K562 (cell line): ENCODE measurements around the gene MAPK8IP2. TPM values are rescaled to one million over a fixed set of nuclear protein-coding genes. Genes with fewer than 3 reads are reported as not detected.
A peak's percentile ranks its signal among the peaks of the same experiment; 100 is the strongest.

Source experiments
- ATAC-seq: fragments of 200-7000 bp; cut with Tn5 transposase; 3 replicates; pipeline ENCODE4 v1.9.1; 2020; ENCODE audit warnings: moderate library complexity
- BruUV-seq: library from RNA; stranded (reverse); fragments of 400-500 nt; replicated peaks from 2 replicates; lab custom pipeline; 2021; lab: Mats Ljungman, UMichigan
- CTCF ChIA-PET: fragments of 300-600 bp; formaldehyde crosslinking; extraction: SDS; loops from one replicate; lab custom pipeline; 2021; ENCODE audit warnings: low intra/inter-chr PET ratio; lab: Yijun Ruan, JAX
- POLR2A ChIA-PET: fragments of 300-600, 350-650 bp; sonication (Branson Sonifier 250); formaldehyde crosslinking; extraction: SDS; loops from one replicate; lab custom pipeline; 2021; ENCODE audit warnings: antibody characterized with exemption, inconsistent platforms; lab: Yijun Ruan, JAX
- DNase-seq, 4 experiments: peaks; one replicate each; pipeline versions ENCODE4 v3.0.0 to v3.0.0-alpha.2; 2011 to 2018; ENCODE audit warnings: low spot score in 3 of 4, mixed read lengths in 3 of 4; ENCODE audit errors: extremely low read depth in 1 of 4
- FAIRE-seq: peaks from 2 replicates; lab custom pipeline; 2011; peaks lifted over from hg19 to GRCh38; lab: Jason Lieb, UNC
- H2AFZ ChIP-seq: 2 replicates; pipeline ENCODE4 v1.6.0; 2011; ENCODE audit warnings: low read depth, low read length, control low read depth, inconsistent platforms
- H3K27ac ChIP-seq: fragments of 200-600 bp; 3 replicates; pipeline ENCODE4 v1.8.0; 2011; ENCODE audit warnings: low read depth, mild to moderate bottlenecking, control low read depth, inconsistent platforms, low read length, moderate library complexity, mixed read lengths; ENCODE audit errors: extremely low read depth
- H3K27me3 ChIP-seq, 2 experiments: fragments of 300-600 bp in 1 of 2; 2 replicates in 1 of 2; 3 replicates in 1 of 2; pipeline versions ENCODE4 v1.6.0 to v1.8.0; 2011; ENCODE audit warnings: inconsistent platforms in 2 of 2, low read length in 2 of 2, mild to moderate bottlenecking in 1 of 2, mixed read lengths in 1 of 2, moderate library complexity in 1 of 2; ENCODE audit not compliant: control insufficient read depth in 2 of 2, insufficient read depth in 2 of 2
- H3K36me3 ChIP-seq: fragments of 300-600 bp; 3 replicates; pipeline ENCODE4 v1.8.0; 2011; ENCODE audit warnings: mild to moderate bottlenecking, low read length, inconsistent platforms; ENCODE audit not compliant: control insufficient read depth, insufficient read depth
- H3K4me1 ChIP-seq, 2 experiments: fragments of 200-600 bp in 1 of 2; replicated peaks in 1 of 2; 2 replicates in 1 of 2; 3 replicates in 1 of 2; pipeline versions ENCODE4 v1.5.1 to v1.8.0; 2011; ENCODE audit warnings: inconsistent platforms in 2 of 2, low read length in 2 of 2, mild to moderate bottlenecking in 1 of 2, mixed read lengths in 1 of 2, moderate library complexity in 1 of 2; ENCODE audit not compliant: control insufficient read depth in 2 of 2, insufficient read depth in 2 of 2
- H3K4me2 ChIP-seq: 2 replicates; pipeline ENCODE4 v1.6.1; 2011; ENCODE audit warnings: low read length, control low read depth, inconsistent platforms, mixed read lengths; ENCODE audit not compliant: insufficient read depth
- H3K4me3 ChIP-seq: fragments of 200-600 bp; sonication (generic), shearing (Covaris generic); 2 replicates; pipeline ENCODE4 v1.5.1; 2016; ENCODE audit warnings: control low read depth, inconsistent platforms
- H3K79me2 ChIP-seq: fragments of 200-600 bp; 3 replicates; pipeline ENCODE4 v1.8.0; 2011; ENCODE audit warnings: low read length, inconsistent platforms; ENCODE audit not compliant: control insufficient read depth, insufficient read depth
- H3K9ac ChIP-seq, 2 experiments: 2 replicates each; pipeline versions ENCODE4 v1.6.0 to v1.6.1; 2011; ENCODE audit warnings: low read depth in 2 of 2, low read length in 2 of 2, control low read depth in 1 of 2, inconsistent platforms in 1 of 2, mild to moderate bottlenecking in 1 of 2, mixed read lengths in 1 of 2; ENCODE audit not compliant: insufficient read depth in 1 of 2
- H3K9me1 ChIP-seq: one replicate; pipeline ENCODE4 v1.6.0; 2011; ENCODE audit warnings: inconsistent platforms, mild to moderate bottlenecking, low read length, moderate library complexity; ENCODE audit not compliant: control insufficient read depth, insufficient read depth
- H3K9me3 ChIP-seq: replicated peaks from 2 replicates; pipeline ENCODE4 v1.5.1; 2011; ENCODE audit warnings: low read depth, low read length, inconsistent platforms; ENCODE audit not compliant: control insufficient read depth, insufficient read depth
- H4K20me1 ChIP-seq: replicated peaks from 2 replicates; pipeline ENCODE4 v1.6.1; 2011; ENCODE audit warnings: low read length, inconsistent platforms, mixed read lengths; ENCODE audit not compliant: control insufficient read depth, insufficient read depth
- ADNP ChIP-seq: fragments of 200-800 bp; sonication (Bioruptor generic); IDR thresholded peaks from 2 replicates; pipeline ENCODE4 v1.6.1; 2016; ENCODE audit warnings: missing genetic modification characterization, missing compliant biosample characterization
- CBFA2T2 ChIP-seq: fragments of 450-650 bp; conservative IDR thresholded peaks from 2 replicates; pipeline ENCODE4 v1.6.1; 2017; ENCODE audit warnings: mild to moderate bottlenecking
- ELF4 ChIP-seq: fragments of 450-650 bp; formaldehyde crosslinking; IDR thresholded peaks from 2 replicates; pipeline ENCODE4 v1.4.0; 2022; ENCODE audit warnings: missing genetic modification characterization
- MCM3 ChIP-seq: fragments of 450-650 bp; IDR thresholded peaks from 2 replicates; pipeline ENCODE4 v1.6.1; 2016
- TSC22D4 ChIP-seq: fragments of 450-650 bp; IDR thresholded peaks from 2 replicates; pipeline ENCODE4 v1.6.1; 2016; ENCODE audit warnings: missing genetic modification characterization, missing biosample characterization, control low read depth
- ZNF41 ChIP-seq: fragments of 250-450 bp; sonication (Bioruptor Pico); conservative IDR thresholded peaks from 2 replicates; pipeline ENCODE4 v1.4.0; 2020; ENCODE audit warnings: mild to moderate bottlenecking
- ZNF79 ChIP-seq: fragments of 250-450 bp; sonication (Bioruptor Pico); IDR thresholded peaks from 2 replicates; pipeline ENCODE4 v1.4.0; 2020; ENCODE audit warnings: low read depth, mild to moderate bottlenecking, moderate library complexity
- WGBS: fragments of 100-300 bp; shearing (Covaris generic); methylation state at CpG from one replicate; pipeline ENCODE4 v1.1.6; 2016; ENCODE audit warnings: low coverage, mixed read lengths; ENCODE audit not compliant: insufficient coverage; ENCODE audit errors: missing lambda C conversion rate; 5-methylcytosine and 5-hydroxymethylcytosine counted together
- in situ Hi-C: fragments of 300-500 bp; cut with MboI; formaldehyde crosslinking; loops from 4 replicates; pipeline ENCODE4 v1.15.0; 2018; ENCODE audit warnings: inconsistent platforms, mixed read lengths
- intact Hi-C: fragments of 100-400 bp; cut with micrococcal nuclease; formaldehyde crosslinking; loops from 2 replicates; pipeline ENCODE4 v1.14.2; 2022
- polyA plus RNA-seq, 8 experiments: library from polyadenylated mRNA; depleted of rRNA in 4 of 8; stranded (reverse) in 5 of 8; unstranded in 3 of 8; fragments of >200 nt; fragmentation: Nextera tagmentation in 2 of 8; fragmentation: Illumina TruSeq in 1 of 8; extraction: Ambion mirVana in 2 of 8; extraction: Trizol in 1 of 8; gene quantifications; 2 replicates each; pipeline versions ENCODE4 v1.2.1 to v1.2.3, GENCODE V29; 2011 to 2014; ENCODE audit warnings: inconsistent platforms in 1 of 8, missing spikeins in 1 of 8
- total RNA-seq, 7 experiments: library from RNA; depleted of rRNA in 6 of 7; stranded (reverse); fragments of >200 nt in 6 of 7; fragmentation: Illumina TruSeq in 2 of 7; extraction: Trizol in 2 of 7; gene quantifications; 2 replicates each; pipeline versions ENCODE4 v1.2.1 to v1.2.3, GENCODE V29; 2011 to 2021; ENCODE audit warnings: low replicate concordance in 1 of 7
- TF ChIP-seq, protein P1 (sequence below): sonication (generic); formaldehyde crosslinking; IDR thresholded peaks from 2 replicates; pipeline ENCODE4 v1.8.0; 2022; ENCODE audit warnings: missing genetic modification reagents, mild to moderate bottlenecking, borderline replicate concordance
- TF ChIP-seq, protein P2 (sequence below): fragments of 450-650 bp; IDR thresholded peaks from 2 replicates; pipeline ENCODE4 v1.6.1; 2016; ENCODE audit warnings: mild to moderate bottlenecking, moderate library complexity

The MAPK8IP2 gene
- total and polyA plus RNA-seq, 9 of the 15 experiments (the other 6 are each of a cell fraction or from before 2014, with no cell fraction given): 0.01 to 0.47 (median 0.07) TPM; not detected in 2

DNA sequence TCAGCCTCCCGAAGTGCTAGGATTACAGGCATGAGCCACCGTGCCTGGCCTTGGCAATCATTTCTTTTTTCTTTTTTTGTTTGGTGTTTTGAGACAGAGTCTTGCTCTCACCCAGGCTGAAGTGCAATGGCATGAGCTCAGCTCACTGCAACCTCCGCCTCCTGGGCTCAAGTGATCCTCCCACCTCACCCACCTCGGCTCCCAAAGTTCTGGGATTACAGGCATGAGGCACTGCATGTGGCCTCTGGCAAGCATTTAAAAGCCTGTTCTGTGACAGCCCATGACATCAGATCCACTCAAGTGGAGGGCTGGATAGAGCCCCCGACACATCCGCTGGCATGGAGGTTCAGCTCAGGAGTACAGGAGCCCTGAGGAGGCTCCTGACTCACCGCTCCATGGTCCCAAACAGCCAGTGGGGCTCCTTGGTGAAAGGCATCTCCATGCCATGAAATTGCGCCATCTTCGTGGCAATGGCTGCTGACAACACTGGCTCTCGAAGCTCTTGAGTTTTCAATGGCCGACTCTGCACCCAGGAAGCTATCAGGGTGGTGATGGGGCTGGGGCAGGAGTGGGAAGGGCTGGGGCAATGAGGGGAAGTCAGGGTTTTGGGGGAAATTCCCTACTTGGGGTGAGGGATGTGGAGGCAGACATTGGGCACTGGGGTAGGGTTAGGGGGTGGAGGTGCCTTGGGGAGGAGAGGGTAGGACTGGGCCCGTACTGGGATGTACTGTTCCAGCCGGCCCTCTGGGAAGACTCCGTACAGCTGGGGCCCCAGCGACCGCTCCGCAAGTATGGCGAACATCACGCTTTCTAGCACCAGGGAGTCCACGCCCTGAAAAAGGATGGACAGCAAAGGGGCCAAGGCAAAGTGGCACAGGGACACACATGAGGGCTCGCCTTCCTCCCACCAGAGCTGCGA is 19.3 kb upstream of the MAPK8IP2 start:
- FAIRE-seq (no peak), ATAC-seq (no peak), DNase-seq (no peak)
- H4K20me1 ChIP-seq: no peaks in the 10 kb centered on the region
- WGBS: 93% methylated on average over 13 of the region's 22 CpGs
- H3K9ac ChIP-seq: peak overlapping the region; percentile 93 to 97
- no peaks in the 10 kb centered on the region for H3K9me3 ChIP-seq
- peaks cover 14 to 31% of the 10 kb centered on the region in 2 experiments; a peak in 4 of 5 replicates for H3K4me1 ChIP-seq
- no peaks in the 10 kb centered on the region; the same call in 2 of the 3 replicates for H3K36me3 ChIP-seq
- no peaks in the 10 kb centered on the region for H3K27me3 ChIP-seq
- CTCF ChIA-PET: no interaction called here
- in situ Hi-C loops (no loop called here), intact Hi-C loops (no loop called here)
- peaks cover 6% of the 10 kb centered on the region; the same call in 2 of the 3 replicates for H3K79me2 ChIP-seq
- BruUV-seq: TSS peak; percentile 72
- H3K4me3 ChIP-seq: peak overlapping the region; percentile 77
- H3K4me2 ChIP-seq: peak overlapping the region; percentile 84
- POLR2A ChIA-PET: interaction anchor here (0.6 kb wide), 1 partner anchor 423 kb away, joined by 3 read pairs; no protein-coding TSS in a partner anchor
- H2AFZ ChIP-seq: peak overlapping the region; percentile 92; the same call in 1 of the 2 replicates
- H3K9me1 ChIP-seq: no peaks in the 10 kb centered on the region
- no peak overlapping the region for H3K27ac ChIP-seq
- TF ChIP-seq, protein P1, sequence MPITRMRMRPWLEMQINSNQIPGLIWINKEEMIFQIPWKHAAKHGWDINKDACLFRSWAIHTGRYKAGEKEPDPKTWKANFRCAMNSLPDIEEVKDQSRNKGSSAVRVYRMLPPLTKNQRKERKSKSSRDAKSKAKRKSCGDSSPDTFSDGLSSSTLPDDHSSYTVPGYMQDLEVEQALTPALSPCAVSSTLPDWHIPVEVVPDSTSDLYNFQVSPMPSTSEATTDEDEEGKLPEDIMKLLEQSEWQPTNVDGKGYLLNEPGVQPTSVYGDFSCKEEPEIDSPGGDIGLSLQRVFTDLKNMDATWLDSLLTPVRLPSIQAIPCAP (CRISPR knock-in tag): no peak
- TF ChIP-seq ELF4 (CRISPR knock-in tag): no peak
- TF ChIP-seq, protein P2, sequence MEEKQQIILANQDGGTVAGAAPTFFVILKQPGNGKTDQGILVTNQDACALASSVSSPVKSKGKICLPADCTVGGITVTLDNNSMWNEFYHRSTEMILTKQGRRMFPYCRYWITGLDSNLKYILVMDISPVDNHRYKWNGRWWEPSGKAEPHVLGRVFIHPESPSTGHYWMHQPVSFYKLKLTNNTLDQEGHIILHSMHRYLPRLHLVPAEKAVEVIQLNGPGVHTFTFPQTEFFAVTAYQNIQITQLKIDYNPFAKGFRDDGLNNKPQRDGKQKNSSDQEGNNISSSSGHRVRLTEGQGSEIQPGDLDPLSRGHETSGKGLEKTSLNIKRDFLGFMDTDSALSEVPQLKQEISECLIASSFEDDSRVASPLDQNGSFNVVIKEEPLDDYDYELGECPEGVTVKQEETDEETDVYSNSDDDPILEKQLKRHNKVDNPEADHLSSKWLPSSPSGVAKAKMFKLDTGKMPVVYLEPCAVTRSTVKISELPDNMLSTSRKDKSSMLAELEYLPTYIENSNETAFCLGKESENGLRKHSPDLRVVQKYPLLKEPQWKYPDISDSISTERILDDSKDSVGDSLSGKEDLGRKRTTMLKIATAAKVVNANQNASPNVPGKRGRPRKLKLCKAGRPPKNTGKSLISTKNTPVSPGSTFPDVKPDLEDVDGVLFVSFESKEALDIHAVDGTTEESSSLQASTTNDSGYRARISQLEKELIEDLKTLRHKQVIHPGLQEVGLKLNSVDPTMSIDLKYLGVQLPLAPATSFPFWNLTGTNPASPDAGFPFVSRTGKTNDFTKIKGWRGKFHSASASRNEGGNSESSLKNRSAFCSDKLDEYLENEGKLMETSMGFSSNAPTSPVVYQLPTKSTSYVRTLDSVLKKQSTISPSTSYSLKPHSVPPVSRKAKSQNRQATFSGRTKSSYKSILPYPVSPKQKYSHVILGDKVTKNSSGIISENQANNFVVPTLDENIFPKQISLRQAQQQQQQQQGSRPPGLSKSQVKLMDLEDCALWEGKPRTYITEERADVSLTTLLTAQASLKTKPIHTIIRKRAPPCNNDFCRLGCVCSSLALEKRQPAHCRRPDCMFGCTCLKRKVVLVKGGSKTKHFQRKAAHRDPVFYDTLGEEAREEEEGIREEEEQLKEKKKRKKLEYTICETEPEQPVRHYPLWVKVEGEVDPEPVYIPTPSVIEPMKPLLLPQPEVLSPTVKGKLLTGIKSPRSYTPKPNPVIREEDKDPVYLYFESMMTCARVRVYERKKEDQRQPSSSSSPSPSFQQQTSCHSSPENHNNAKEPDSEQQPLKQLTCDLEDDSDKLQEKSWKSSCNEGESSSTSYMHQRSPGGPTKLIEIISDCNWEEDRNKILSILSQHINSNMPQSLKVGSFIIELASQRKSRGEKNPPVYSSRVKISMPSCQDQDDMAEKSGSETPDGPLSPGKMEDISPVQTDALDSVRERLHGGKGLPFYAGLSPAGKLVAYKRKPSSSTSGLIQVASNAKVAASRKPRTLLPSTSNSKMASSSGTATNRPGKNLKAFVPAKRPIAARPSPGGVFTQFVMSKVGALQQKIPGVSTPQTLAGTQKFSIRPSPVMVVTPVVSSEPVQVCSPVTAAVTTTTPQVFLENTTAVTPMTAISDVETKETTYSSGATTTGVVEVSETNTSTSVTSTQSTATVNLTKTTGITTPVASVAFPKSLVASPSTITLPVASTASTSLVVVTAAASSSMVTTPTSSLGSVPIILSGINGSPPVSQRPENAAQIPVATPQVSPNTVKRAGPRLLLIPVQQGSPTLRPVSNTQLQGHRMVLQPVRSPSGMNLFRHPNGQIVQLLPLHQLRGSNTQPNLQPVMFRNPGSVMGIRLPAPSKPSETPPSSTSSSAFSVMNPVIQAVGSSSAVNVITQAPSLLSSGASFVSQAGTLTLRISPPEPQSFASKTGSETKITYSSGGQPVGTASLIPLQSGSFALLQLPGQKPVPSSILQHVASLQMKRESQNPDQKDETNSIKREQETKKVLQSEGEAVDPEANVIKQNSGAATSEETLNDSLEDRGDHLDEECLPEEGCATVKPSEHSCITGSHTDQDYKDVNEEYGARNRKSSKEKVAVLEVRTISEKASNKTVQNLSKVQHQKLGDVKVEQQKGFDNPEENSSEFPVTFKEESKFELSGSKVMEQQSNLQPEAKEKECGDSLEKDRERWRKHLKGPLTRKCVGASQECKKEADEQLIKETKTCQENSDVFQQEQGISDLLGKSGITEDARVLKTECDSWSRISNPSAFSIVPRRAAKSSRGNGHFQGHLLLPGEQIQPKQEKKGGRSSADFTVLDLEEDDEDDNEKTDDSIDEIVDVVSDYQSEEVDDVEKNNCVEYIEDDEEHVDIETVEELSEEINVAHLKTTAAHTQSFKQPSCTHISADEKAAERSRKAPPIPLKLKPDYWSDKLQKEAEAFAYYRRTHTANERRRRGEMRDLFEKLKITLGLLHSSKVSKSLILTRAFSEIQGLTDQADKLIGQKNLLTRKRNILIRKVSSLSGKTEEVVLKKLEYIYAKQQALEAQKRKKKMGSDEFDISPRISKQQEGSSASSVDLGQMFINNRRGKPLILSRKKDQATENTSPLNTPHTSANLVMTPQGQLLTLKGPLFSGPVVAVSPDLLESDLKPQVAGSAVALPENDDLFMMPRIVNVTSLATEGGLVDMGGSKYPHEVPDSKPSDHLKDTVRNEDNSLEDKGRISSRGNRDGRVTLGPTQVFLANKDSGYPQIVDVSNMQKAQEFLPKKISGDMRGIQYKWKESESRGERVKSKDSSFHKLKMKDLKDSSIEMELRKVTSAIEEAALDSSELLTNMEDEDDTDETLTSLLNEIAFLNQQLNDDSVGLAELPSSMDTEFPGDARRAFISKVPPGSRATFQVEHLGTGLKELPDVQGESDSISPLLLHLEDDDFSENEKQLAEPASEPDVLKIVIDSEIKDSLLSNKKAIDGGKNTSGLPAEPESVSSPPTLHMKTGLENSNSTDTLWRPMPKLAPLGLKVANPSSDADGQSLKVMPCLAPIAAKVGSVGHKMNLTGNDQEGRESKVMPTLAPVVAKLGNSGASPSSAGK: no peak
- TF ChIP-seq TSC22D4: no peak
- TF ChIP-seq ZNF79 (CRISPR knock-in tag): no peak
- no peak for TF ChIP-seq MCM3
- no peak for TF ChIP-seq CBFA2T2
- no peak for TF ChIP-seq ZNF41 (CRISPR knock-in tag)
- TF ChIP-seq ADNP: no peak
